NCI-H774 (cell line): ENCODE measurements around the gene RTN4.

Experiments
- DNase-seq: peaks from one replicate; lab custom pipeline; 2025; lab: John Stamatoyannopoulos, UW

RTN4 gene

DNA sequence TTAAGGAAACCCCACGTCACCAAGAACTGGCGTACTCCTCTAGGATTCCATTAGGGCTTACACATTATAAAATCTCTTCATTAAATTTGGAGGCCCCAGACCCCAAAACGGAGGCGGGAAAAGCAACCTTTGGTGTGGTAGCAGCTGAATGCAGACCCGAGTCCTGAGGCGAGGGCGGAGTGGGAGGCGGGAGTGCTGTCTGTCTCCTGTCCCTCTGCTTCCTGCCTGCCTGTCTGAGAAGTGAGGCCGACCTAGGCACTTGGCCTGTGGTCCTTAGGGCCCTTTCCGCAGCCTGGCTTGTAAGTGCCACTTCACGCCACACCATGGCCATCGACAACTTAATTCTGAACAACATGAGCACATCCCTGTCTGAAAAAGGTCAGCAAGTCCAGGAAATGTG lies 102.1 kb downstream of the RTN4 start:
- DNase-seq = no peak

DNA sequence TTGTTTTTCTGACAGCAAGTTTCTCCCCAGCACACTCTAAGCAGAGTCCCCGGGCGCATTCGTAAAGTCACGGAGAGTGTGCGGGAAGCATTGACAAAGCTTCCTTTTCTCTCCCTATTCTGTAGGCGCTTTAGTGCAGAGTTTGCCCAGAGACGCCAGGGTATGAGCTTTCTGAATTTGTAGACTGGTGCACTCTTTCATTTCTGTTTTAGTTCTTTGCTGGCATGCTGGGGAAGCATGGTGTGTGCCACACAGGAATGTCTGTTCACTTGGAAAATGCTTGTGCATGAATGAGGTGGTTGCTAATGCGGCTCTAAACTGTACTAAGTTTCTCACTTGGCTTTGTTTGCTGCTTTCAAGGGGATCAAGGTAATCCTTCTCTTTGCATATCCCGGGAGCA lies 102.6 kb downstream of the RTN4 start:
- DNase-seq = no peak

DNA sequence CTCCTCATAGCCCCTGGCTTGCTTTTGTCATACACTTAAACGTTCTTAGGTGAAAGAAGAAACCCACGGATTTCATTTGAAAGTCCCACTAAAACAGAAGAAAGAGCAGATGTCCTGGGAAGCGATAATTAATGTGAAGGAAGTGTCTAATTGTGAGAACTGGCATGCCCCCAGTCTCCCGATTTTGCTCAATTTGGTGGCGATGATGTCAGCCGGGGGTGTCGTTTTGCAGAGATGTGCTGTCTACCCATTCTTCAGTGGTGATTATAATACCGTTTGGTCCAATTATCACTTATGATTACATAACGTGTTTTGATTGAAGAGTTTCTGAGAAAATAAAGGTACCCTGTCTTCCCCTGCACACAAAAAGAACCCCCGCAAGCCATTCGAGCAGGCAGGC lies 103.1 kb downstream of the RTN4 start:
- no peak for DNase-seq

DNA sequence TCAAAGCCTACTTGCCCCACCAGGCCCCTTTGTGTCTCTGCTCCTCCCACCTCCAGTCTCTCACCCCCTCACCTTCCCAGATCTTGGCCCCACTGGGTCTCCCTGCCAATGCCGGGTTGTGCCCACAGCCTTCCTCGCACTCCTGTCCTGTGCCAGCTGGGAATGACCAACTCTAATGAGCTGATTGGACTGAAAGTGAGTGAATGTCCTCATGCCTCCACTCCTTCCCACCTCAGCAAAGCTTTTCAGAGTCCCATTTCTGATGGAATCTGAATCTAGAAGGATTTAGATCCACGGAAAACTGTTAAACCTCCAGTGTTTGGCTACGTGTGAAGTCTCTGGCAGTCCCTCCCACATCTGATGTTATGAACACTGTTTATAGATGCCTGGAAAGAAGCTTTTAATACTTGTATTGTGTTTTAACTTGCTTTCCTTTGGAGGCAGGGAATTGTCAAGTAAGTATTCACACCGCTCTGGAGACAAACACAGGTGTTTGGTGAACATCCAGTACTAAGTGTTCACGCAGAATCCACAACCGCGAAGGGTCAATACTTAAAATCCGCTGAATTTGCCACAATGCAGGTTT lies 103.9 kb downstream of the RTN4 start:
- no peak for DNase-seq

DNA sequence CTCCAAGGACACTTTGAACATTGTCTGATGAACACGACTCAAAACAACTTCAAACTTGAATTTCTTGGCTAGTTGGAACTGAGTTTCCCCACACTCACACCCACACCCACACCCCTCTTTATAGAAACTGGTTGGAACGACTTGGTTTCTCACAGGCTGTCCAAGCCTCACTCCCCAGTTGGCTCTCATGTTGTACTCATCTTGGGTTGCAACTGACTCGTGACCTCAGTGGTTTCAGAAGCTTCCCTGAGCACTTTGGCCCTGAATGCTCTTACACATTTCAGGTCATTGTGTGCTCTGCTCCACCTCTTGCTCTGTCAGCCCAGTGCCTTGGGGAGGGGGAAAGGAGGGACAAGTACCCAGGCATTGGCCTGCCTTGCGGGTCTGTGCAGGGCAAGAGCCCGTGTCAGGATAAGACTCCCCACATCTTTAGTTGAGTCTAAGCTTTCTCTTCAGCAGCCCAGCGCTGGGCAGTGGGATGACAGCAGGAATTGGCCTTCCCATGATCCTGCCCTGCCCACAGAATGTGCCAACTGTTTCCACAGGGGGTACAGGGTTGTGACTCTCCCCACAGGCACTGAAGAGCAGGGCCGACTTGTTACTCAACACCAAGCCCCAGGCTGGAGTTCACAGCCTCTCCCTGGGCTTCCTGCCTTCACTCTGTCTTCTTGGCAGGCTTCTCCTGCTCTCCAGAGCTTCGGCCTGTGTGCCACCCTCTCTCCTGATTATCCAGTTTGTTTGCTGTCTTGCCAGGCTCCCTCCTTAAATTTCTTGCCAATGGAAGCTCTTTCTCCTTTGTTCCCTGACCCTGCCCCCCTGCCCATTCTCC lies 104.6 kb downstream of the RTN4 start:
- DNase-seq = no peak

DNA sequence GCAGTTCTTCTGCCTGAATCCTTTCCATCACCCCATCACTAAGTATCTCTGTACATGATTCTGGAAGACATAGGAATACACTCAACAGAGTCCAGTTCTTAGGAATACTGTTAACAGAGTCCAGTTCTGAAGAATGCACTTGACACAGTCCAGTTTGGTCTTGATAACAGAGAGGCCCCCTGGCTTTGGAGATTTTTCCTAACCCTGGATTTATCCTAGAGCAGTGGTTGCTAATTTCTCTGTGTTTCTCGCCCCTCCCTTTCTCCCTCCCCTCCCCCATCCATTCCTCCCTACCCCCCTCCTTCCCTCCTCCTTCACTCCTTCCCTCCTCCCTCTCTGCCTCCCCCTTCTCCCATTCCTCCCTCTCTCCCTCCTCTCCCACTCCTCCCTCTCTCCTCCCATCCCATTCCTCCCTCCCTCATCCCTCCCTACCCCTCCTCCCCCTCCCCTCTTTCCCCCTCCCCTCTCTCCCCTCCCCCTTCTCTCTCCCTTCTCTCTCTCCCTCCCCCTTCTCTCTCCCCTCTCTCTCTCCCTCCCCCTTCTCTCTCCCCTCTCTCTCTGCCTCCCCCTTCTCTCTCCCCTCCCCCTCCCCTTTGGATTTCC lies 105.4 kb downstream of the RTN4 start:
- DNase-seq = no peak

DNA sequence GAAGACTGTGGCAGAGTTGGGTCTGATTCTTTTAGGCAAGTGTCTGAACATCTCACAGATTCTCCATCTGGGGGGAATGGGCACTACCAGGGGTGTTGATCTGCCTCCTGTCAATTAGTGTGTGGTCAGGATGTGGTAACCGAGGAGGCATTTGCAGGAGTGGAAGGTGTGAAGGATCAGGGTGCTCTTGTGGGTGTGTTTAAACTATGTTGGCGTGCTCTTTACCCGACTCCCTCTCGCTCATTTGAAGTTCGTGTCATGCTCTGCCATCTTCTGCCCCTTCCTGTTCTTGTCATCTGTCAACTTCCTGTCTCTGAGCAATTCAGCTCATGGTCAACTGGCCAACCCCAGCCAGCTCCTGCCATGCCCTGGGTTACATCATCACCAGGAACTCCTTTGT lies 107.9 kb downstream of the RTN4 start:
- DNase-seq = no peak

DNA sequence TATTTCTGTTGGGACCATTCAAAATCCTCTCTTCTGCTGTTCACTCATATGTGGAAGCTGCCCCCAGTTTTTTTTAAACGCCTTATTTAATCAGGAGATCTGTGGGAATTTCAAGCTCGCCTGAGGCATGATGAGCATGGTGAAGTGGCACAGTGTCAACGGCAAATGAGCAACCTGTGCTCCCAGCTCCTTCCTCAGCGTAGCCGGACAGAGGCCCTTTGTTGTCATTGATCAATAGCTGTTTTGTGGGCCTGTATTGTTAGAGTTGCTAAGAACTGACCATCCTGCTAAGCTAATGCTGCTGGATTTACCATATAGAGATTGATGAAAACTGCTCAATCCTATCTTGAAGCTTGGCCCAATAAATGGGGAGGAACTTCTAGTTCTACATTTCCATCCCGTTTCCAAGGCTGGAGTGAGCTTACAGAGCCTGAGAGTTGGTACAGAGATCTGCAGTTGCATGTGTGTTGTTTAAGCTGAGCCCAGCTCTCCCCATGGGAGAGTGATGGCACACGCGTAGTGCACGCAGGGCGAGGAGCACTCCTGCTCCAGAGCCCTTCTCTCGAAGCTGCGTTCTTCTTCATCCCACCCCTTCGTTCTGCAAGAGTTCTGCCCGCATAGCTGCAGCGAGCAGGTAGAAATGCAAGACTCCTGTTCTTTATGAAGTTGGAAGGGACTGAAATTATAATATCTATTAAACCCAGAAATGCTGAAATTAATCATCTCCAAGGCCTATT lies 108.8 kb downstream of the RTN4 start:
- DNase-seq = no peak

DNA sequence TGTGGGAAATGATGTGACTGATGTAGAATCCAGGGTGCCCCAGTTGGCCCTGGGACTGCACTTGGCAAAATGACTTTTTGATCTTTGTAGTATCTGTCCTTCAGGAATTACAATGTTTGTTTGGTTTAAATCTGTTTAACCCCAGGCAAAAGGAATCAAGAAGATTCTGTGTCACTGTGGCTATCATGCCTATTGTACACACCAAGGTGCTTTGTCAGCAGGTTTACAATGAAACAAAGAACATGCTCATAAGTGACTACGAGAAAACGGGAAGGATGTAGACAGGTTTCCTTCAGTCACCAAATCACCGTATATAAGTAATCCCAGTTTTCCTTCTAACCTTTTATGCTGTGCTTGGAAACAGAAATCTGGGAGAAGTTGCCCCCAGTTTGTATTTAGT lies 109.5 kb downstream of the RTN4 start:
- DNase-seq = no peak

DNA sequence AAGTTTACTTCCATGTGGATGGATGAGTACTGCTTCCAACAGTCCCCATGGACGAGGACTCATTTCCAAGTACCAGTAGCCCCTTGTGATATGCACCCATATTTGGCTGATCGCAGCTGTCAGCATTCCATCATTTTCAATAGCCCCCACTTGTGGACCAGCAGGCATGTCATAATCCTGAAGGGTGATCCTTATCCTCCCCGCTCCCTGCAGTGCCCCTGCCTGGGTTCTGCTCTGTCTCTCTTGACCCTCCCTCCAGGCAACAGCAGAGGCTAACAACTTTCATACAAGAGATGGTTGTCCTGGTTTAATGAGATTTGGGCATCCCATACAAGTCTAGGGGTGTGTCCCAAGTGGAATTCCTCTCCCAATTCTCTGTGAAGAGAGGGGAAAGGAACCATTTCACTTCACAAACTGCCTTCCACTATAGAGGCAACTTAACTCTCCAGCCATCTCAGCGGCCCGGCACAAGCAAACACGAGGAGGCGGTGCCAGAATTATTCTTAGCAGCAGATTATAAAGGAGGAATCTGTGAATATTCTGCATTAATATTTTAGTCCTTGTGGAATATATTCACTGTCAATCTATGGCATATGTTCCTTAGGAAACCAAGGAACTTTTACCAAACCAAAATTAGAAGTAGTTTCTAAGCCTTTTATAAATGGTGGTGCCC lies 110.7 kb downstream of the RTN4 start:
- no peak for DNase-seq

DNA sequence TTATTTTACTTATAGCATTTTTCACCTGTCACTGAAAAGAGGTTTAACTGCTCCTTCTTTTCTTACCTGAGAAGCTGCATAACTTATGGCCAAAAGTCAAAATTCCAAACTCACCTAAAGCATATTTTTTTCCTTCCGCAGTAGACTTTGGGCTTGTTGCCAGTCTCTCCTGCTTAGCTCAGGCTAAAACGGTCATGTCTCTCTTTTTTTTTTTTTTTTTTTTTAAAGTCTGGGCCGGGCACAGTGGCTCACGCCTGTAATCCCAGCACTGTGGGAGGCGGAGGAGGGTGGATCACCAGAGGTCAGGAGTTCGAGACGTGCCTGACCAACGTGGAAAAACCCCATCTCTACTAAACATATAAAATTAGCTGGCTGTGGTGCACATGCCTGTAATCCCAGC lies 113.5 kb downstream of the RTN4 start:
- DNase-seq = no peak

DNA sequence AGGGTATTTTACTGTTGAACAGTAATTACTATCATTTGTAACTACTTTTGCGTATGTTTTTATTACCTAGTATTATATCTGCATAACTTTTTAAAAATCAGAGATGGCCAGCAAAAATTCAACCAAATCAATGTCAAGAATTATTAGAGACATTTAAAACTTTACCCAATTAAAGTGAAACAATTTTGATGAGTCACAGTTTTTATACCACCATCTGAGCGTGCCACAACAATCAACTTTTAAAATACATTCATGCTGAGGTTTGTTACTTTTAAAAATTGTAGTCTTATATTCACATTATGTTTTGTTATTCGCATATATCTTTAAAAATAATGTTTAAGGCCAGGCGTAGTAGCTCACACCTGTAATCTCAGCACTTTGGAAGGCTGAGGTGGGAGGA lies 114.9 kb downstream of the RTN4 start:
- no peak for DNase-seq

DNA sequence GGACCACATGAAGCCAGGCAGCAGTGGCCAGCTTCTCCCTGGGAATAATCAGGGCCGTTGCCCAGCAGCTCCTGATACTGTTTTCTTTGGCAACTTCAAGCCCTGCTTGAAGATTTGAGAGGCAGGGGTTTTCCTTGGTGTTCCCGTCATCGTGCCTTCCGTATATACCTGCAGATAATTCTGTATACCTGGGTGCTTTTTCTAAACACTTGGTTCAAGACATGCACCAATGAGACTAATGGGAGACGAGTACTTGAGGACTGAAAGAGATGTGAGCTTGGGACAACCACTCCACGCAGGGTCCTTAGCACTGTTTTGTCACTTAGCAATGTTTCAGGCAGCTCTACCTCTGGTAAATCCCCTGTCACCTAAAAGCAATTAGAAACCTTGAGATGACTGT lies 118.8 kb downstream of the RTN4 start:
- DNase-seq = no peak

DNA sequence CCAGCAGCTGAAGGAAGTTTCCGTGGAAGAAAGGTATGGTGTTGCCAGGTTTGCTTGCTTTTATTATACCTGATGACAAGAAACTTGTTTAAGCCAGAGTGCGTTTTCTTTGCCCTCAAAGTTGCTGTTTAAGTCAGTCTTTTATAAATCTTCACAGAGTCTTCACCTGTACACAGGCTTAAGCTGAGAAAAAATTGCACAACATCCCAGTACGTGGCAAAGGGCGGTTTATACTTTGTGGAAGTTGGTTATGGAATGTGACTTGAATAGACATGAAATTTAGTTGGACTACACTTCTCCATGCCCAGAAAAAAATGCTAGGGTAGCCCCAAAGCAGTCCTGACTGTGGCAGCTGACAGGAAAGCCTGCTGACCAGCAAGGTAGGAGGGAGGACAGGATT lies 121.5 kb downstream of the RTN4 start:
- DNase-seq = no peak

DNA sequence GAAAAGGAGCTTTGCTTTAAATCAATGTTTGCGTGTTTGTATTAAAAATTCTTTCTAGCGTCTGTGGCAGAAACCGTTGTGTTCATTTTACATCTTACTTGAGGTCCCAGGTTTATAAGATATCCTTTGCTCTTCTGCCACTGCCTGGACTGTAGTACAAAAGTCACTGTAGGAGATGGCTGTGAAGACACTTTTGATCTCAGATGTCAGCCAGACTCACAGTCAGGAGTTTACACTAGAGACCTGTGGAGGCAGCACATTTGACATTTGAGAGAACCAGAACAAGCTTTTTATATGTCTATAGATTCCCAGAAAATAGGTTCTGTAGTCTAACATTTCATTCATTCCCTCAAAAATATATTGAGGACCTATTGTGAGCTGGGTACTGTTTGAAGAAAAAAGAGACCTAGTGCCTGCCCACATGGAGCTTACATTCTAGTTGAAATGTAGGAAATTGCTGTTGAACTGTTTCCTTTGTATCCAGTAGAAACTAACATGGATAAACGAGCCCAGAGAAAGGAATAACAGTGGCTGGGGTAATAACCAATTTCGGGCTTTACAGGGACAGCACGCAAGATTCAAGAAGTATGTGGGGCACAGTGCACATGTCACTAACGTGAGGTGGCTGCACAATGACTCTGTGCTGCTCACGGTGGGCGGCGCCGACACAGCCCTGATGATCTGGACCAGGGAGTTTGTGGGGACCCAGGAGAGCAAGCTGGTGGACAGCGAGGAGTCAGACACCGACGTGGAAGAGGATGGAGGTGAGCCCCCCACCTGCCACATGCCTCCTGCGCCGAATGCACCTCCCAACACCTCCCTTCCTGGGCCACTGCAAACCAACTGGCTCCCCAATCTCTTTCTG lies 122.3 kb downstream of the RTN4 start:
- DNase-seq = no peak

DNA sequence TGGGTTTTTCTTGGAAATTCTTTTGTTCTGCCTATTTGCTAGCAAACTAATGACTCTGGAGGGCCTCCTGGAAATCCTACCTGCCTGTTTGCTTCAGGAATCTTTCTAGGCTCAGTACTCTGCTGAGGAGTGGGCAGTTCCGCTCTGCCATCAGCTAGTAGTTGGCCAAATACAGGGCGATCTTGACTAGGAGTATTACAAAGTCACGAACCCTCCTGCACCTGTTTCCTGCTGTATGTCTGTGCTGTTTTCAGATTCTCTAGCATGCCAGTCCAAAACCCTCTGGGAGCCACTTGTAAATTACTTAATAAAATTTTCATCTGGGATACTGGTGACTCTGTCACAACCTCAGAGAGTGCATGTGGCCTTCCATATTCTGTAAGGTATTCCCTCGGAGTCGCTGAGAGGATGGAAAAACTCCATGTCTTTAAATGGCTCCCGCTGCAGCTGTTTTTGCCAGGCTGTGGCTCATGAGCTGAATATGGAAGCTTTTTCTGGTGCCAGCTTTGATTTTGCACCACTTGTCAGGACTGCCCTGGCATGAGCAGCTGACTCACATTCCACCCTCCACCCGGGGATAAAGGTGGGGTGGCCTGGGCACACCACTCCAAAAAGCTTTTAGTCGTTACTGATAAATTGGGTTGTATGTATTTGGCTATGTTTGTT lies 123.0 kb downstream of the RTN4 start:
- no peak for DNase-seq

DNA sequence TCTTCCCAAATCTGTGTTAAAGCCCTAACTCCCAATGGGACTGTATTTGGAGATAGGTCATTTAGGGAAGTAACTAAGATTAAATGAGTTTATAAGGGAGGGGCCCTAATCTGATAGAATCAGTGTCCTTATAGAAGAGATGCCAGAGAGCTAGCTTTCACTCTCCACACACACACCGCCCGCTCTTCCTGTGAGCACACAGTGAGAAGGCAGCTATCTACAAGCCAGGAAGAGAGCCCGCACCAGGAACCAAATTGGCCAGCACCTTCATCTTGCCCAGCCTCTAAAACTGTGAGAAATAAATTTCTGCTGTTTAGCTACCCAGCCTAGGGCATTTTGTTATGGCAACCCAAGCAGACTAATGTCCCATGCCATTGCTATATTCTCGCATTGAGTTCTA lies 125.2 kb downstream of the RTN4 start:
- DNase-seq = no peak

DNA sequence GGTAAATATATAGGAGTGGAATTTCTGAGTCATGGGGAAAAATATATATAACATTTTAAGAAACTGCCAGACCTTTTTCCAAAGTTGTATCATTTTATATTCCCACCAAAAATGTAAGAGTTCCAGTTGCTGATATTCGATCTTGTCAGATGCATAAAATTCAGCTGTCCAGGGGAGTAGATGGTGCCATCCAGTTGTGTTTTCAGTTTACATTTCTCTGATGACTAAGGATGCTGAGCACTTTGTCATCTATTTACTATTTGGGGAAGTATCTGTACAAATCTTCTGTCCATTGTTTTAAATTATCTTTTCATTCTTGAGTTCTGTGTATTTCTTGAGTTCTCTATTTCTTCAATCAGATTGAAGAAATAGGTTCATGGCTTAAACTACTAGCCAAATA lies 126.1 kb downstream of the RTN4 start:
- no peak for DNase-seq
